Karpas-422 (cell line): ENCODE measurements around the gene ANKRD34A. TPM values are rescaled to one million over a fixed set of nuclear protein-coding genes. Genes with fewer than 3 reads are reported as not detected.

Source experiments
- DNase-seq: peaks from one replicate; pipeline ENCODE4 v3.0.0-alpha.2; 2015
- H2AFZ ChIP-seq: fragments of 200-600 bp; sonication (generic); 2 replicates; pipeline ENCODE4 v1.6.1; 2014; ENCODE audit warnings: antibody characterized with exemption, low read length, mixed read lengths
- H3K27ac ChIP-seq: fragments of 200-600 bp; sonication (generic); 2 replicates; pipeline ENCODE4 v1.5.1; 2014; ENCODE audit warnings: mild to moderate bottlenecking, low read length, moderate library complexity
- H3K27me3 ChIP-seq: fragments of 200-600 bp; sonication (generic); 2 replicates; pipeline ENCODE4 v1.6.1; 2014; ENCODE audit warnings: low read length, mixed read lengths
- H3K36me3 ChIP-seq: fragments of 200-600 bp; sonication (generic); 2 replicates; pipeline ENCODE4 v1.6.1; 2014; ENCODE audit warnings: low read length, mixed read lengths; ENCODE audit not compliant: insufficient read depth
- H3K4me1 ChIP-seq: fragments of 200-600 bp; sonication (generic); 2 replicates; pipeline ENCODE4 v1.6.1; 2014; ENCODE audit warnings: mild to moderate bottlenecking, low read length, mixed read lengths
- H3K4me2 ChIP-seq: fragments of 200-600 bp; sonication (generic); 2 replicates; pipeline ENCODE4 v1.6.1; 2014; ENCODE audit warnings: low read length, low read depth, mild to moderate bottlenecking; ENCODE audit not compliant: poor library complexity, severe bottlenecking
- H3K4me3 ChIP-seq: fragments of 200-600 bp; sonication (generic); 2 replicates; pipeline ENCODE4 v1.5.1; 2014; ENCODE audit warnings: mild to moderate bottlenecking, antibody characterized with exemption, low read length, mixed read lengths
- H3K79me2 ChIP-seq: fragments of 200-600 bp; sonication (generic); 2 replicates; pipeline ENCODE4 v1.6.1; 2014; ENCODE audit warnings: mild to moderate bottlenecking, low read length, mixed read lengths
- H3K9ac ChIP-seq: fragments of 200-600 bp; sonication (generic); 2 replicates; pipeline ENCODE4 v1.6.0; 2014; ENCODE audit warnings: low read length
- H3K9me2 ChIP-seq: fragments of 200-600 bp; sonication (generic), shearing (Covaris generic); replicated peaks from 2 replicates; pipeline ENCODE4 v1.6.0; 2014; ENCODE audit warnings: mild to moderate bottlenecking, low read length, moderate library complexity; ENCODE audit not compliant: insufficient read depth
- H3K9me3 ChIP-seq: fragments of 300-700, 200-600 bp; sonication (generic); 2 replicates; pipeline ENCODE4 v1.6.1; 2014; ENCODE audit warnings: low read length, mixed read lengths
- H4K20me1 ChIP-seq: fragments of 200-600 bp; sonication (generic); 2 replicates; pipeline ENCODE4 v1.6.1; 2014; ENCODE audit warnings: mild to moderate bottlenecking, antibody characterized with exemption, low read length, low read depth; ENCODE audit not compliant: insufficient read depth
- total RNA-seq: library from RNA; depleted of rRNA; stranded (reverse); fragments of >200 nt; shearing (Covaris generic); gene quantifications from 2 replicates; pipeline ENCODE4 v1.2.3, GENCODE V29; 2014; ENCODE audit warnings: low replicate concordance

The ANKRD34A gene
- total RNA-seq, 1 experiment from 2014 or later: 9.0 TPM

DNA sequence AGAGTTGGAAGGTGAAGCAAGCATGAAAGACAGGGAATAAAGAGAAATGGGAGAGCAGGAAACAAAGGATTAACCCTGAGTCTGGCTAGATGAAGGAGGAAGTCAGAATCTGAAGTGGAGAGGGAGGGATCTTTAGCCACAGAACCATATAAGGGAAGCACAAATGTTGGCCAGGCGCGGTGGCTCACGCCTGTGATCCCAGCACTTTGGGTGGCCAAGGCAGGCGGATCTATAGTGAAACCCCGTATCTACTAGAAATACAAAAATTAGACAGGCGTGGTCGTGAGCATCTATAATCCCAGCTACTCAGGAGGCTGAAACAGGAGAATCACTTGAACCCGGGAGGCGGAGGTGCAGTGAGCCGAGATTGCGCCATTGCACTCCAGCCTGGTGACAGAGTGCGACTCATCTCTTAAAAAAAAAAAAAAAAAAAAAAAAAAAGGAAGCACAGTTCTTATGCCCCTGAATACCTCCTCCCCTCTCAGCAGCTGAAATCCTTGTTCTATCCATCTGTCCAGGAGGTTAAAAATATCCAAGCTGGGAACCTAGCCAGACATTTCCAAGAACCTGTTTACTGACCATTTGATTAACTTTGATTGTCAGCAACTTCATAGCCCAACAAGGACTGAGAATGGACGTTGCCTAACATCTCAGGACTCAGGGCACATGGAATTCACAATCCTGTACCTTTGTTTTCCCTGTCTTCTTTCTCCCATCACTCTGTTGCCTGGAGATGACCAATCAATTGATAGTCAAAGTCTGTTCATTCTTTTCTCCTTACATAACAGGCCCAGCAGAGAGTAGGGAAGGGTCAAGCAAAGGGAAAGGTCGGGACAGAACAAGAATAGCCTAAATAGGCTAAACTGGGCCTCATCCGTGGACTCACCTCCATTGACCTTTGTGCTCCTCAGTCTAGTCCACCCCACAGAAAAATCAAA, 21.4 kb upstream of the ANKRD34A start:
- Histone ChIP-seq H2AFZ (no peak overlapping the region), H3K9me2 (no peaks in the 10 kb centered on the region), H3K4me3 (no peak overlapping the region), H3K9me3 (no peaks in the 10 kb centered on the region), H3K4me1 (peaks cover 11% of the 10 kb centered on the region), H3K79me2 (no peaks in the 10 kb centered on the region), H3K36me3 (no peaks in the 10 kb centered on the region), H4K20me1 (no peaks in the 10 kb centered on the region), H3K9ac (no peak overlapping the region), H3K27me3 (no peaks in the 10 kb centered on the region), H3K4me2 (no peak overlapping the region), H3K27ac (no peak overlapping the region)
- no peak for DNase-seq

DNA sequence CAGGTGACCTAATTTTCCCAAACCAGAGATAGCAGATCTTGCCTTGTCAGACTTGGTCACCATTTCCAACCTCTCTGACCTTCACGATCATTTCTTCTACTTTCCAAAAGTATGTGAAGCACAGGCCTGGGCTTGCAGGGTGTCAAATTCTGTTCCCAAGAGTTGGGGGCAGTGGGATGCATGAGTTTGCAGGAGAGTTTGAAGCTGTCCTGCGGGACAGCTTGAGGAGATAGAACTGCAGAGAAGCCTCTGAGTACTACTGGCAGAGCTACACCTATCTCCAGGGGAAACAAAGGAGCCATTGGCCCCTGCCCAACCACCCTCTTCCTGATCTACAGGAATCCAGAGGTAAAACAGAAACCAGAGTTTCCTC, 20.7 kb upstream of the ANKRD34A start:
- H4K20me1 ChIP-seq: no peaks in the 10 kb centered on the region

DNA sequence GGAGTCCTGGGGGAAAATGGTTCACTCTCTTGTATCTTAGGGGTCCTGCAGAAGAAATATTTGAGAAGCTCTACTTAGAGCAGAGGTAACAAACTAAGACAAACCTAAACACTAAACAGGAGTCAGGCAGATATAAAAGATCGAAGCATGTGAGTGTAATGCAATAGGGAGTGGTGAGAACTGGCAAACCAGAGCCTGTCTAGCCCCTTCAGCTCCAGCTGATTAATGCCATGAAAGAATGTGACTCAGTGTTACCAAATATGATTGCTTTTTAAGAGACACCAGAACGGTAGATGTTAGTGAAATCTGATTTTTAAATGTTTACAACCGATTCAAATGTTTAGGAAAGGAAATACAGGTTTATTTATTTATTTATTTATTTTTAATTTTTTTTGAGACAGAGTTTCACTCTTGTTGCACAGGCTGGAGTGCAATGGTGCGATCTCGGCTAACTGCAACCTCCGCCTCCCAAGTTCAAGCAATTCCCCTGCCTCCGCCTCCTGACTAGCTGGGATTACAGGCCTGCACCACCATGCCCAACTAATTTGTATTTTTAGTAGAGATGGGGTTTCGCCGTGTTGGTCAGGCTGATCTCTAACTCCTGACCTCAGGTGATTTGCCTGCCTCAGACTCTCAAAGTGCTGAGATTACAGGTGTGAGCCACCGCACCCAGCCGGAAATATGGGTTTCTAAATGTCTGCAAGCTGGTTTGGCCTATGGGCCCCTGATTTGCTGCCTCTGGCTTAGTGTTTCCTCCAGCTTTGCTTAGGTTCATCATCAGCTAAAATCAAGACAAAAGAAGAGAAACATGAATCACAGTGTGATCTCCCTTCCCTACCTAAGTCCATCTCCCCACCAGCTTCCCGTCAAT, 19.8 kb upstream of the ANKRD34A start:
- no peak for DNase-seq
- Histone ChIP-seq H3K36me3 (no peaks in the 10 kb centered on the region), H3K9me2 (no peaks in the 10 kb centered on the region), H3K9me3 (no peaks in the 10 kb centered on the region), H3K9ac (no peak overlapping the region), H4K20me1 (no peaks in the 10 kb centered on the region), H3K79me2 (no peaks in the 10 kb centered on the region), H3K4me1 (peaks cover 25% of the 10 kb centered on the region), H2AFZ (no peak overlapping the region), H3K4me2 (no peak overlapping the region), H3K4me3 (no peak overlapping the region), H3K27ac (no peak overlapping the region), H3K27me3 (no peaks in the 10 kb centered on the region)

More for the DNA sequence above, 20.7 kb upstream of the ANKRD34A start:
- Histone ChIP-seq H3K4me1 (peaks cover 17% of the 10 kb centered on the region), H3K9ac (no peak overlapping the region), H2AFZ (no peak overlapping the region), H3K4me2 (no peak overlapping the region), H3K4me3 (no peak overlapping the region), H3K9me2 (no peaks in the 10 kb centered on the region), H3K36me3 (no peaks in the 10 kb centered on the region), H3K79me2 (no peaks in the 10 kb centered on the region), H3K27ac (no peak overlapping the region), H3K9me3 (no peaks in the 10 kb centered on the region), H3K27me3 (no peaks in the 10 kb centered on the region)
- DNase-seq: no peak

DNA sequence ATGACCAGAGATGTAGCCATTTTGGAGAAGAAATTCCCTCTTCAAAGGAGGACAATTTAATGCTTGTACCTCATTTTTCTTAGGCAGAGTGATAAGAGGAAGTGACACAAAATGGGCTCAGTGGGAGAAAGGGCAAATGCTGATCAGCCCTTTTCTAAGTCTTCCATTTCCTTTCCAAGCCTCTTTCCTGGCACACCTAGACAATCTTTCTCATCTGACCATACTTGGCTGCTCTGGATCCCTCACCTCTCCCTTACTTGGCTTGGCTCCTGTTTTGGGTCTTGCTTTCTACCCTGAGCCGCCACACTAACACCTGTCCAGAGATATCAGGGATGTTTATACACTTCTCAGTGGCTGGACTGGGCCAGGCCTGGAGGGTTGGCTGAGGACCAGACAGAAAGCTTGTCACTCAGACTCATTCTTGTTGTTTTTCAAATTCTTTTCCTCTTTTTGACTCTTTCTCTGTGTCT, 18.9 kb upstream of the ANKRD34A start:
- H3K36me3 ChIP-seq: no peaks in the 10 kb centered on the region
- H2AFZ ChIP-seq: no peak overlapping the region
- H3K4me1 ChIP-seq: peaks cover 31% of the 10 kb centered on the region
- no peak for DNase-seq
- no peaks in the 10 kb centered on the region for H3K79me2 ChIP-seq
- H3K9ac ChIP-seq: no peak overlapping the region
- H3K27ac ChIP-seq: no peak overlapping the region
- H3K9me3 ChIP-seq: no peaks in the 10 kb centered on the region
- no peak overlapping the region for H3K4me2 ChIP-seq
- H3K9me2 ChIP-seq: no peaks in the 10 kb centered on the region
- H3K27me3 ChIP-seq: no peaks in the 10 kb centered on the region
- H3K4me3 ChIP-seq: no peak overlapping the region
- no peaks in the 10 kb centered on the region for H4K20me1 ChIP-seq

DNA sequence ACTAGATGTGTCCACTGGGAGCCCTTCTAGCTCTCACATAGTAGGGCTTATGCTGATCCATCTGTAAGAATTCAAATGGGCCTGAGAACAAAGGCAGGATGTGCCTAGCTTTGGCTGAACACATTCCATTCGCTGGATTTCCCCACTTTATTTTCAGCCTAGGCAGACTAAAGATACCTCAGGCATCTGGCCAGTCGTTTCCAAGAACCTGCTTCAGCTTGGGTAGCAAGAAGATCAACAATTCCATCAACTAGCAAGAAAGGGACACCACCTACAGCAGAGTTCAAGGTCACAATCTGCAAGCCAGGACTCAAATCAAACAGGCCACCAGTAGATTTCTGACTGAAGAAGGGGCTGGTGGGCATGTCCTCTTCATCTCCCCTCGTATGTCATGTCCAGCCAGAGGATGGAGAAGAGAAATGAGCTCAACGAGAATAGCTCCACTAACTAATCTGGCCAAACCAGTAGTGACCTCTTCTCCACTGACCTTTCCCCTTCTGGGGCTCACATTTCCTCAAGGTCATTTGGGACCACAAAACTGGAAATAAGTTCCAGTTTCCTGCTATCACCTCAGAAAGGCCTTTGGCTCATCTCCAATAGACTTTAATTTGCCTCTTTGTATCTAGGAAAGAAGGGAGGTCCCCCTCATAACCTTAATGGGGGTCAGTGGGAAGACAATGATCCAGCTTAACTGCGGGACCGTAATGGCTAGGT, 17.8 kb upstream of the ANKRD34A start:
- Histone ChIP-seq H3K79me2 (no peaks in the 10 kb centered on the region), H2AFZ (no peak overlapping the region), H4K20me1 (no peaks in the 10 kb centered on the region), H3K4me3 (no peak overlapping the region), H3K9me3 (no peaks in the 10 kb centered on the region), H3K36me3 (no peaks in the 10 kb centered on the region), H3K27ac (no peak overlapping the region), H3K4me2 (no peak overlapping the region), H3K9me2 (no peaks in the 10 kb centered on the region), H3K9ac (no peak overlapping the region), H3K4me1 (peaks cover 42% of the 10 kb centered on the region), H3K27me3 (no peaks in the 10 kb centered on the region)
- no peak for DNase-seq

DNA sequence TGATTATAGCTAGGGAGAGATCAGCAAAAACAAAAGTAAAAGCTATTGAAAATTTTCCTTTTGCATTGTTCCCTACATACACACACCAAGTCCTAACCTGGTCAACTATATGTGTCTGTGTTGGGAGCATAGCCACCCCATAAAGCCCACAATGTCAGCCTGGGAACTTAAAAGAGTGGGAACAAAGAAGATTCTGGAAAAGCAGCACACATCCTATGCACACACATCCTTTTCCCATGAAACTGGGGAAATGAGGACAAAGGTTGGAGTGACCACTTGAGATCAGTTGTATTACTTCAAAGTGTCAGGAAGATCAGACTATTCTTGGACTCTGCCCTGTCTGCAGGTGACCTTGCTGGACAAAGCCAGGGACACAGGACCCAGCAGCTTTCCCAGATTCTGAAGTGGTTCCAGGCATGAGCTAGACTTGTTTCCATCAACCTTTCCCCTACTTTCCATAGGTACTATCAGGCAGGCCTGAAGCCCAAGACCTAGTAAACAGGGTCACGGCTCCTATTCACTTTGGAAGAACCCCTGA, 16.2 kb upstream of the ANKRD34A start:
- H3K27ac ChIP-seq: peak overlapping the region; percentile 95
- peak overlapping the region; percentile 68 for H3K4me2 ChIP-seq
- no peaks in the 10 kb centered on the region for H3K9me3 ChIP-seq
- no peak overlapping the region for H2AFZ ChIP-seq
- H3K4me1 ChIP-seq: peaks cover 45% of the 10 kb centered on the region
- H3K9me2 ChIP-seq: no peaks in the 10 kb centered on the region
- no peaks in the 10 kb centered on the region for H3K79me2 ChIP-seq
- DNase-seq: no peak
- 0 out of 2 replicates have a peak overlapping the region, but pooled peaks have one; percentile 34 for H3K4me3 ChIP-seq
- H3K27me3 ChIP-seq: no peaks in the 10 kb centered on the region
- H3K9ac ChIP-seq: peak overlapping the region; percentile 66
- H3K36me3 ChIP-seq: no peaks in the 10 kb centered on the region
- H4K20me1 ChIP-seq: no peaks in the 10 kb centered on the region

DNA sequence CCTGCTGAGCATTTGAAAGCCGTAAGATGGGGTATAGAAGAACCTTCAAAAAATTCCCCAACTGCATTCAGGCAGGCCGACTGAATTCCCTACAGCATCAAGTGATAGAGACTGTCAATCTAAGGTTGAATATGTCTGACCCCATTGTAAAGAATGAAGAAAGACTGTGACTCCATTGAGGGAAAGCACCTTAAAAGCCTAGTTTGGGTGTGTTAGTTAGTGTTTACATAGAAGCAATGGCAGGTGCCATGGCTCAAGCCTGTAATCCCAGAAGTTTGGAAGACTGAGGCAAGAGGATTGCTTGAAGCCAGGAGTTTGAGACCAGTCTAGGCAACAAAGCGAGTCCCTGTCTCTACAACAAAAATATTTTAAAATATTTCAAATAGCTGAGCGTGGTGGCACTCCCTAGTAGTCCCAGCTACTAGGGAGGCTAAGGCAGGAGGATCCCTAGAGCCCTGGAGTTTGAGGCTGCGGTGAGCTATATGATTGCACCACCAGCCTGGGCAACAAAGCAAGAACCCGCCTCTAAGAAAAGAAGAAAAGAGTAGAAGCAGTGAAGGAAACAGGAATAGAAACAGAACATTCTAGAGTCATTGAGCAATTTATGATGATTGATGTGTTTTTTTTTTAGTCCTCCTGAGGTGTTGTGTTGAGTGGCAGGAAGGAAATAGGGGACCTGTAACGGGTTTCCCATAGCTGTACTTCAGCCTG, 15.5 kb upstream of the ANKRD34A start:
- DNase-seq: peak; percentile 82
- H3K9ac ChIP-seq: peak overlapping the region; percentile 66

More for the DNA sequence above, 15.5 kb upstream of the ANKRD34A start:
- H4K20me1 ChIP-seq: no peaks in the 10 kb centered on the region
- H3K79me2 ChIP-seq: no peaks in the 10 kb centered on the region
- peak overlapping the region; percentile 68 for H3K4me2 ChIP-seq
- H3K9me3 ChIP-seq: no peaks in the 10 kb centered on the region
- peak overlapping the region; percentile 95 for H3K27ac ChIP-seq
- H3K36me3 ChIP-seq: no peaks in the 10 kb centered on the region
- no peaks in the 10 kb centered on the region for H3K9me2 ChIP-seq
- H2AFZ ChIP-seq: no peak overlapping the region
- peak overlapping the region; percentile 34; the same call in 1 of the 2 replicates for H3K4me3 ChIP-seq
- H3K4me1 ChIP-seq: peaks cover 45% of the 10 kb centered on the region
- no peaks in the 10 kb centered on the region for H3K27me3 ChIP-seq
